Mesenteric fat pad (tissue), 1 donor: Measurements from ENCODE around the gene SND1. TPM values are rescaled to one million over a fixed set of nuclear protein-coding genes. Genes with fewer than 3 reads are reported as not detected.

Experiments used
- DNase-seq: peaks from one replicate; pipeline ENCODE4 v3.0.0-alpha.2; 2020; ENCODE audit warnings: low spot score
- long read RNA-seq: library from polyadenylated mRNA; unstranded; transcript quantifications from one replicate; pipeline ENCODE4 v2.0.0, GENCODE V29; 2020
- total RNA-seq: library from RNA; stranded (reverse); fragmentation: NEBNext Ultra II Directional; extraction: Animal tissue kit (Norgen Biotek cat#: 25700); gene quantifications from one replicate; pipeline ENCODE4 v1.2.1, GENCODE V29; 2021
- donor health status: DM: yes; HTN: yes; CAD: no.

The SND1 gene
- 193 TPM for total RNA-seq
- long read RNA-seq, transcript SND1-201 (24 exons, 3,476 nt), result major isoform, 114 of 323 reads
- long read RNA-seq, partial matches to known transcripts, result 161 of 323 reads
- long read RNA-seq, other reads (novel, unspliced or antisense), result 48 of 323 reads

GRCh38 chr7:127651556-127652332, at the start of gene SND1:
TSS of gene SND1 (plus strand) at chr7:127652194. CDS start at chr7:127652374, 180 bp downstream.
- DNase-seq, result peak; percentile 99

GRCh38 chr7:127608446-127608845, 43.5 kb upstream of the SND1 start:
- no peak for DNase-seq

- no peak for DNase-seq
Measured at GRCh38 chr7:127609297-127609696, 42.7 kb upstream of the SND1 start.

GRCh38 chr7:127612263-127612662, 39.7 kb upstream of the SND1 start:
- no peak for DNase-seq

GRCh38 chr7:127616724-127617123, 35.3 kb upstream of the SND1 start:
- no peak for DNase-seq

GRCh38 chr7:127618042-127618441, 34.0 kb upstream of the SND1 start, which contains the start of gene PAX4:
TSS of gene PAX4 (minus strand) at chr7:127618142. CDS start at chr7:127615928, 2,214 bp downstream.
- no peak for DNase-seq

GRCh38 chr7:127618775-127619174, 33.2 kb upstream of the SND1 start:
- no peak for DNase-seq

- no peak for DNase-seq
Measured at GRCh38 chr7:127619681-127620405, 32.2 kb upstream of the SND1 start.

GRCh38 chr7:127620406-127621233, 31.4 kb upstream of the SND1 start:
- no peak for DNase-seq

- DNase-seq, result no peak
Measured at GRCh38 chr7:127625331-127625730, 26.7 kb upstream of the SND1 start.

GRCh38 chr7:127628445-127628844, 23.5 kb upstream of the SND1 start:
- no peak for DNase-seq

- DNase-seq, result no peak
Measured at GRCh38 chr7:127629268-127629854, 22.6 kb upstream of the SND1 start.

GRCh38 chr7:127632276-127632910, 19.6 kb upstream of the SND1 start:
- DNase-seq, result no peak

GRCh38 chr7:127635659-127636285, 16.2 kb upstream of the SND1 start:
- DNase-seq, result no peak

GRCh38 chr7:127638197-127638596, 13.8 kb upstream of the SND1 start:
- DNase-seq, result no peak

- DNase-seq, result no peak
Measured at GRCh38 chr7:127644484-127644883, 7.5 kb upstream of the SND1 start.

- no peak for DNase-seq
Measured at GRCh38 chr7:127647636-127648035, 4.4 kb upstream of the SND1 start.

GRCh38 chr7:127648986-127649385, 3.0 kb upstream of the SND1 start:
- DNase-seq, result no peak

GRCh38 chr7:127650847-127651555, 993 bp upstream of the SND1 start:
- DNase-seq, result no peak
